Measurements from ENCODE around the gene TSPAN4.
A peak's percentile ranks its signal among the peaks of the same experiment; 100 is the strongest.

The TSPAN4 gene

GRCh38 chr11:900545-900944 lies 57.9 kb downstream of the TSPAN4 start:
- no peak for DNase-seq (ENCODE audit: insufficient read length, low spot score)
- FAIRE-seq: no peak

DNA sequence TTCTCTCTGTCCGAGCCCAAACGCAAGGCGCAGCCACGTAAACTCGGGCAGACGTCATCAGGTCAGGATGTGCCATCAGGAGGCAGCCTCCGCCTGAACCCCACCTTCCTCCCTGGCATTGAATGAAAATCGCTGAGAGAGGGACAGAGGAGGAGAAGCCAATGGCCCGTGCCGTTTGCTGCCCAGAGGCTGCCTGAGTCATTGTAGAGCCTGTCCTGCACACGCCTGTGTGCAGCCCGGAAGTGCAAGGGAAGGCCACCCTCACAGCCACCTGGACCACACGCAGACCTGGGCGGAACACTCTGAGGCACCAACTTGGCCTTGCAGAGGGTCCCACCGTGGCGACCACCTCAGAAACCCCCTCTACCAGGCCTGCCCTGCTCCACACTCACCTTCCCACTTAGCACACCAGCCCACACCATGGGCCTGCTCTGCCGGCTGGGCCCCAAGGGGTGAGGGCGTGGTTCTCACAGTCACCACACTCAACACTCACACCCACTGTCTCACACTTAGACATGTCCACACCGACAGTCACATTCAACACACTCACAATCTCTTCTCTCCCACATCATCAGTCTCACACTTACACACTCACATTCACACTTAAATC lies 58.9 kb downstream of the TSPAN4 start:
- DNase-seq (ENCODE audit: insufficient read length, low spot score): no peak
- no peak for FAIRE-seq

GRCh38 chr11:904380-904779 lies 61.7 kb downstream of the TSPAN4 start:
- no peak for FAIRE-seq

DNA sequence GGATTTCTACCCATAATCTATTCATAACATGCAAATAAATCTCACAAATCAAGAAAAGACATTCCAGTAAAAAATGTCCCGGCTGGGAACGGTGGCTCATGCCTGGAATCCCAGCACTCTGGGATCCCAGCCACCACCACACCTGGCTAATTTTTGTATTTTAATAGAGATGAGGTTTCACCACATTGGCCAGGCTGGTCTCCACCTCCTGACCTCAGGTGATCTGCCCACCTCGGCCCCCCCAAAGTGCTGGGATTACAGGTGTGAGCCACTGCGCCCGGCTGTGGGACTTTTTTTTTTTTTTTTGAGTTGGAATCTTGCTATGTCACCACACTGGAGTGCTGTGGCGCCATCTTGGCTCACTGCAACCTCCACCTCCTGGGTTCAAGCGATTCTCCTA lies 63.3 kb downstream of the TSPAN4 start:
- no peak for FAIRE-seq

More at GRCh38 chr11:904380-904779, 61.7 kb downstream of the TSPAN4 start:
- no peak for DNase-seq (ENCODE audit: insufficient read length, low spot score)

GRCh38 chr11:907668-908067 lies 65.0 kb downstream of the TSPAN4 start:
- no peak for DNase-seq (ENCODE audit: insufficient read length, low spot score)
- FAIRE-seq: no peak

More for the DNA sequence above, 63.3 kb downstream of the TSPAN4 start:
- DNase-seq (ENCODE audit: insufficient read length, low spot score): no peak

- no peak for DNase-seq (ENCODE audit: insufficient read length, low spot score)
- no peak for FAIRE-seq
Measured at GRCh38 chr11:908273-908672, 65.6 kb downstream of the TSPAN4 start.

- DNase-seq (ENCODE audit: insufficient read length, low spot score) (no peak), FAIRE-seq (no peak)
Measured at GRCh38 chr11:909406-909805, 66.8 kb downstream of the TSPAN4 start.

- no peak for DNase-seq (ENCODE audit: insufficient read length, low spot score)
- no peak for FAIRE-seq
Measured at GRCh38 chr11:910044-910588, 67.5 kb downstream of the TSPAN4 start.

DNA sequence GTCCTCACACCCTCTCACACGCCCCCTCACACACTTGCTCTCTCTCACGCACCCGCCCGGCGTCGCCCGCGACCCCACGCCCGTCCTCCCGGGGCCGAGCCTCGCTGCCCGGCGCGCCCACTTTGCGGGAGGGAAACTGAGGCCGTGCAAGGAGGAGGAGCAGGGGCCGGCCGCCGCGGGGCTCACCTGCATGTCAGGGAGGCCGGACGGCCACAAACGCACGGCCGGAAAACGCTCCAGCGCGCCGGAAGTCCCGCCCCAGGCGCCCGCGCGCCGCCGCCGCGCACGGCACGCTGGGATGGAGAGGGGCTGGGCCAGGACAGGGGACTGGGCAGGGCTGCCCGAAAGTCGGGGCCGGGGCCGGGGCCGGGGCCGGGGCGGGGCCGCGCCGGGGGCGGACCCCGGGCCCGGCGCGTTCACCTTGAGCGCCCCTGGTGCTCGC lies 68.0 kb downstream of the TSPAN4 start, which contains the start of gene CHID1:
Gene CHID1, minus strand, starts transcription at position 222 of the 442 bp plus-strand sequence. CDS start 5,994 bp downstream, outside the sequence.
- FAIRE-seq: peak; percentile 31
- peak; percentile 99 for DNase-seq (ENCODE audit: insufficient read length, low spot score)

GRCh38 chr11:911031-911889 lies 68.6 kb downstream of the TSPAN4 start:
- no peak for FAIRE-seq
- peak; percentile 53 for DNase-seq (ENCODE audit: insufficient read length, low spot score)

GRCh38 chr11:911890-912219 lies 69.2 kb downstream of the TSPAN4 start:
- no peak for DNase-seq (ENCODE audit: insufficient read length, low spot score)
- no peak for FAIRE-seq

DNA sequence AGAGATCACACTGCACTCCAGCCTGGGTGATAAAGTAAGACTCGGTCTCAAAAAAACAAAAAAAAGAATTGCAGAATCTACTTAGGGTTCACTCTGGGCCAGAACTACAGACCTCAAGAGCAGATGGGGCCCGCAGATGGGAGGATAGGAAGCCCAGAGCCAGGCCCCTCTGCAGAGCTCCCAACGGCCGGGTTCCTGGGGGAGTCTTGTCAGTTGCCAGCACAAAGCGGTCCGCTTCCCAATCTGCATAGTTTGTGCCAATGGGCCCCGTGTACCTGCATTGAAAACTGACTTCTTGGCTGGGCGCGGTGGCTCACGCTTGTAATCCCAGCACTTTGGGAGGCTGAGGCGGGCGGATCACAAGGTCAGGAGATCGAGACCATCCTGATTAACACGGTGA lies 69.6 kb downstream of the TSPAN4 start:
- FAIRE-seq: no peak
- no peak for DNase-seq (ENCODE audit: insufficient read length, low spot score)

- FAIRE-seq (no peak), DNase-seq (ENCODE audit: insufficient read length, low spot score) (no peak)
Measured at GRCh38 chr11:913043-913442, 70.4 kb downstream of the TSPAN4 start.

DNA sequence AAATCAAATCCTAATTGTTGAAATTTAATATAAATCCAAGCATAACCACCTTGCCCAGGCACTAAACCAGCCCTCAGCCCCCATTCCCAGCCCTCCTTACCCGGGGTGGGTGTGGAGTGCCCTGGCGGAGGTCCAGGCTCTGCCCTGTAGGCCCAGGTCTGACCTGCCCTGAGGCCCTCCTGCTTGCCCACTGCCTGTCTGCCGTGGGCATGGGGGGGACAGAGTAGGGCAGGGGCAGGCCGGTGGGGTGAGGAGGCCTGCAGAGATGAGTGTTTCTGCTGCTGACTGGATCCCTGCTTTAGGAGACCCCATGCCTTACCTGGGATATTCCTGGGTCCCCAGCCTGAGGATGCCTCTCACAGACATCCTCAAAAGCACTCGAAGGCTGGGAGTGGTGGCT lies 71.6 kb downstream of the TSPAN4 start:
- FAIRE-seq (no peak), DNase-seq (ENCODE audit: insufficient read length, low spot score) (no peak)

GRCh38 chr11:914747-915501 lies 72.3 kb downstream of the TSPAN4 start:
- FAIRE-seq: no peak

More at GRCh38 chr11:914747-915501, 72.3 kb downstream of the TSPAN4 start:
- no peak for DNase-seq (ENCODE audit: insufficient read length, low spot score)
